Stimulated activated naive CD4-positive, alpha-beta T cell treated with Interleukin-2 at 50 U/mL for 16 hours (primary cell): ENCODE data around the gene FBXL17.
"Not testable (repeated sequence)": the region's sequence is repeated elsewhere in the genome, so short reads cannot be mapped to it uniquely, and the experiment has no call there.

Source experiments
- DNase-seq: peaks from one replicate; lab custom pipeline; 2025; lab: John Stamatoyannopoulos, UW

FBXL17 gene

GRCh38 chr5:108381954-108382783 is at the start of gene FBXL17:
Gene FBXL17, minus strand, starts transcription at chr5:108382098.
- DNase-seq = peak; percentile 92

GRCh38 chr5:108430931-108431608 is 49.2 kb upstream of the FBXL17 start:
- DNase-seq = no peak

- no peak for DNase-seq
These were observed 39.8 kb upstream of the FBXL17 start for GRCh38 chr5:108421713-108422112.

DNA sequence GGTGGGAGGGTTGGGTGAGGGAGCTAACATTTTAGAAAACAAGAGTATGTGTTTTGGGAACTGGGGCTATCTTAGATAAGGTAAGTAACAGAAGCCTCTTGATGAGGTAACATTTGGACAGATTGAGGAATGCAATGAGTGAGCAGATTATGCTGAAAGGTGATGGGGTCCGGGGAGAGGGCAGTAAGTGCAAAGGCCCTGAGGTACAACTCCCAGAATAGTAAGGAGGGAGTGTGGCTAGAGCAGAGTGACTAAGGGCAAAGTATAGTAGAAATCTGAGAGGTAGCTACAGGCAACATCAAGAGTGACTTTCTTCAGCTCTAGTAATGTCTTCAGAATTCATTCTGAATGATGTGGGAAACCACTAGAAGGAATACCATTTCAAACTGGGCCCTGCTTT is 38.9 kb upstream of the FBXL17 start:
- no peak for DNase-seq

DNA sequence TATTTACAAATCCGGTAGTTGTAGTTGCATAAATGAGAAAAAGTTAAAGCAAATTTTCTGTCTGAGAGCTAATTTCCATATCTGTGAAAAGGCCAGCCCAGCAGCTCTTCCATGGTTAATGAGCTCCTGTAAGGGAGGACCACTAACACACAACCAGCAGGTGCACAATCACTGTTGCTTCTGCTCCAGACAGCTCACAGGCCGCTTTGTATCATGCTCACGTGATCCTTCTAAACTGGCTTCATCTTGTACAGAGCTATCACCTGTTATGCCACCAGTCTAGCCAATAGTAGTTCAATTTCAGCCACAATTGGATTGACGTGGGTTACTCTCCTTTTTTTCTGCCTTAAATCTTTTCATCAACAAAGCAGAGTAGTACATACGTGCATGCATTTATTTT is 38.3 kb upstream of the FBXL17 start:
- no peak for DNase-seq

DNA sequence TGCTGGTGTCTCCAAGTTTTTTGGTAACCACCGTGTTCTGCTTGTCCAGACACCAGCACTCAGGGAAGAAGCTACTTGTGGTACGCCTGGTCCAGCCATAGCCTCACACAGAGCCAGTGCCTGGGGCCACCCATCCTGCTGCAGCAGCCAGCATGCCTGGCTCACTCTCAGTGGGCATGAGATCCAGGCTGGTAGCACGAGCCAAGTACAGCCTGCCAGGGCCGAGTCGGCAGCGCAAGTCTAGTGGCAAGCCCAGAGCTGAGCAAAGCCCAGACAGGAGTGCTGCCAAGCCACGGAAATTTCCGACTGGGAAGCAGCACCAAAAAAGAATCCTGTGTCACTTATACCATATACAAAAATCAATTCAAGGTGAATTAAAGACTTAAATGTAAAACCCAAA is 36.3 kb upstream of the FBXL17 start:
- no peak for DNase-seq

- no peak for DNase-seq
These were observed 35.3 kb upstream of the FBXL17 start for GRCh38 chr5:108417166-108417670.

DNA sequence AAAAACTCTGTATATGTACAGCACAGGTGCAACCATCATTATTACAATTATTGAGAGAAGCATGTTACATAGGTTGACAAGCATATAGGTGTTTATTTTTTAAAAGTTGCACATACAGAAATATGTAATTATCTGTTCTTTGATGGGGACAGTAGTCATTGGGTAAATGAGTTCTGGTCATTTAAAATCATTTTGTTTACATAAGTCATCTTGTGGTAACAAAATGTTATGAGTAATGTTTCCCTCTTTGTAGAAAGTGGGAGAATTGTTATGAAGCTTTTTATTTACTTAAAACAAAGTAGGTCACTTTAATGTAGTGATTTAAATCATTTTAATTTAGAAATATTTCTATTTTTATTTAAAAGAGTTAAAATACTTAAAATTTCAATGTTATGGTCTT is 33.8 kb upstream of the FBXL17 start:
- no peak for DNase-seq

DNA sequence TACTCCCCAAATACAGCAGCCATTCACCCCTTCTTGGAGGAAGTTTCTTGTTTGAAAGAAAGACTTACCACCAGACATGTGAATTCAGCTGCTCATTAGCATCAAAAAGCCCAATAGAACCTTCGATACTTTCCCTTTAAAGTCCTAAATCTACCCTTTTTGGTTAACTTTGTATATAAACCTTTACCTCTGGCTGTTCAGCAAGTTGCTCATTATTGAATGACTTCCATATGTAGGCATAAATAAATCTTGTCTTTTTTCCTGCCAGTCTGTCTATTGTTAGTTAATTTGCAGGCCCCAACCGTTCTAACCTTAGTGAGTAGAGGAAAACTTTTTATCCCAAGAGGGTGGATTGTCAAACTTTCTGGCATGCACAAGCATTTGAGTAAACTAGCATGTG is 27.9 kb upstream of the FBXL17 start:
- no peak for DNase-seq

- DNase-seq = not testable (repeated sequence)
These were observed 23.3 kb upstream of the FBXL17 start for GRCh38 chr5:108405201-108405600.

DNA sequence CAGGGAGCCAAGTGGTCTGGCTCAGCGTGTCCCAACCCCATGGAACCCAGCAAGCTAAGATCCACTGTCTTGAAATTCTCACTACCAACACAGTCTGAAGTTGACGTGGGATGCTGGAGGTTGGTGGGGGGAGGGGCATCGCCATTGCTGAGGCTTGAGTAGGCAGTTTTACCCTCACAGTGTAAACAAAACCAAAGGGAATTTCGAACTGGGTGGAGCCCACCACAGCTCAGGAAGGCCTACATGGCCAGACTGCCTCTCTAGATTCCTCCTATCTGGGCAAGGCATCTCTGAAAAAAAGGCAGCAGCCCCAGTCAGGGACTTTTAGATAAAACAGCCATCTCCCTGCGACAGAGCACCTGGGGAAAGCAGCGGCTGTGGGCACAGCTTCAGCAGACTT is 17.1 kb upstream of the FBXL17 start:
- no peak for DNase-seq

- DNase-seq = not testable (repeated sequence)
These were observed 14.9 kb upstream of the FBXL17 start for GRCh38 chr5:108396837-108397236.

DNA sequence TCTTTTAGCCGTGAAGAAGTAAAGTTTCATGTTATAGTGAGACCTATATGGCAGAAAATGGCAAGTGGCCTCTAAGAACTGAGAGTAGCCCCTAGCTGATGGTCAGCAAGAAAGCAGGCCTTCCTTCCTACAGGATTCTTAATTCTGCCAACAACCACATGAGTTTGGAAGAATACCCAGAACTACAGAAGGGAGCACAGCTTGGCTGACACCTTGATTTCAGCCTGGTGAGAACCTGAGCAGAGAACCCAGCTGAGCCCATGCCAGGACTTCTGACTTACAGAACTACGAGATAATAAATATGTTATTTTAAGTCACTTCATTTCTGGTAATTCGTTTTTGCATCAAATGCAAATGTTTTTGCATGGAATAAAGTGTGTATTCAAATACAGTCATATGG is 5.9 kb upstream of the FBXL17 start:
- DNase-seq = no peak

DNA sequence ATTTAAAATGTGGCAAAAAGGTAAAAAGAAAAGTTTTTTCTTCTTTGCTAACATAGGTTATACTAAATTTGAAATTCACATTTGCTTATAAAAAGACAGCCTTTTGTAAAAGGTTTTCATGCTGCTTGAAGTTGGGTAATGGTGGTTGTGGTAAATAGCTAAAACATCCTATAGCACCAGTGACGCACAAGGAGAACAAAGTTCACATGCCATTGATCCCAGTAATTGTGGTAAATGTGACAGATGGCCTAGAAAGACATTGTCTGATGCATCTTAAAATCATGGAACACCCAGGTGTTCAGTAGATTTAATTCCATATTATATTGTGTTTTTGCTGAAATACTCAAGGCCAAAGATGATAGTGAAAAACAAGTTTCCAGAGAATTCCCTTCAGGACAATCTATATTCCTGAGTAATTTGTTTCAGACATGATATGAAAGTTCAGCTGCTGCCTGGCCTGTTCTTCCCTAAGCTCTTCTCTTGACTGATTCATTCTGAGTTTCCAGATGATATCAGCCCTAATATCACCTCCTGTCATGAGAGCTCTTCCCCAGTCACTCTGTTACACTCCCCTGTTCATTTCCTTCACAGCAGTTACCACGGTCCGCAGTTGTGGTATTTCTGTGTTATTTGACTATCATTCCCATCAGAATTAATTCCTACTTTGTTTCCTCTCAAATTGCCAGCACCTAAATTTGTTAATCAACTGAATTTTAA is 4.6 kb upstream of the FBXL17 start:
- DNase-seq = no peak

DNA sequence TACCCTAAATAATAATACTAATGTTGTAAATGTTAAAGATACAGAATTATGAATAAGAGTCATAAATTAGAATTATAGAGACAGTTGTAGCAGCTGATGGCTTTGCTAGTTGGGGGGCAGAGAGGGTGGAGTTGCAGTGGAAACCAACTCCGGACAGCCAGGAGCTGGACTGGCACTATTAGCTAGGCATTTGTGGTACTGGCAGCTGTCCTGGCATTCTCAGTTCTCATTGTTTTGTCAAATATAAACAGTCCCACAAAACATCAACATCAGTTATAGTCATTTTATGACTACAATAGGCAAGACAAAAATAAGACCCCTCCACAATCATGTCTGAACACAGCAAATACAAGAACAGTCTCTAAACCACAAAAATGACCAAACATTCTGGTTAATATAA is 2.8 kb upstream of the FBXL17 start:
- no peak for DNase-seq

DNA sequence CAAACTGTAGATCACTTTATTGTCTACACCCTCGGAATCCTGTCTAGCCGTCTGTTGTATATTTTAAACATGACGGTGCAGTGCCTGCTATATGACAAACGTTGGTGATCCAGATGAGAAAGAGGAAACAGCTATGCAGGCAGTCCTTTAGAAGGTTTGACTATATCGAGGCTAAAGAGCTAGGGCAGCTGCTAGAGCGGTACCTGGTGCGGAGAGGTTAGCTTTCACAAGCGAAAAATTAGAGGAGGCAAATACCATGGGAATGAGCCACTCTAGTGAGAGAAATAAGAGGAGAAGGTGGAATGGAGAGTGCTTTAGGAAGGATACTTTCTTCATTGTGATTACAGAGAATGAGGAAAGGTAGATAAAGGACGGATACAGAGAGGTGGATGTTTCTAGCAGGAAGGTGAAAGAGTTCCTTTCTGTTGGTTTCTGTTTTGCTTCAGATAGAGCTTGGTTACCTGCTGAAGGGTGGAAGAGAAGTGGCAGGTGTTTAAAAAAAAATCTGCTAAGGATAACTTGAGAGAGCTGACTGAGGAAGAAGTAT is 959 bp upstream of the FBXL17 start:
- no peak for DNase-seq

DNA sequence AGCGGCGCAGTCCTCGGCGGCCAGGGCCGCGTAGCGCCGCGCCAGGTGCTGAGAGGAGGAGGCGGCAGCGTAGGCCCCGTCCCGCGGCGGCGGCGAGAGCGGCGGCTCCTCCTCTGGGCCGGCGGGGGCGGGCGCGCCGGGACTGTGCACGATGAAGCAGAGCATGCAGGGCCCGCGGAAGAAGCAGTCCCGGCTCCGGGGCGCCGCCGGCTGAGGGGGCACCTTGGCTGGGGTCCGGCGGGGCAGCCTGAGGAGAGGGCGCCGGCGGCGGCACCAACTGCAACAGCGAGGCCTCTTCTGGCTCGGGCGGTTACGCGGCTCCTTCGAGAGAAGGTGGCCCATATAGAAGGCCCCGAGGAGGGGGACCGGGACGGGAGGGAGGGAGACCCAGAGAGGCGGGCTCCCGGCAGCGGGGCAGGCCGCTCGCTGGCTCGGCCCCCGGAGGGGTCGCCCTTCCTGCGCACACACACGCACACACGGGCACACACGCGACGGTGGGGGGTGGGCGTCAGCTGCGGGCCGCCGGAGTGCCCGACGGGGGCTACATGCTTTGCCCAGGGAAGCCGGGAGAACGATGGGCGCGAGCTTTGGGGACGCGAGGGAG is 446 bp downstream of the FBXL17 start:
- DNase-seq = peak; percentile 75

- DNase-seq = peak; percentile 37
These were observed 1.2 kb downstream of the FBXL17 start for GRCh38 chr5:108380531-108381349.

DNA sequence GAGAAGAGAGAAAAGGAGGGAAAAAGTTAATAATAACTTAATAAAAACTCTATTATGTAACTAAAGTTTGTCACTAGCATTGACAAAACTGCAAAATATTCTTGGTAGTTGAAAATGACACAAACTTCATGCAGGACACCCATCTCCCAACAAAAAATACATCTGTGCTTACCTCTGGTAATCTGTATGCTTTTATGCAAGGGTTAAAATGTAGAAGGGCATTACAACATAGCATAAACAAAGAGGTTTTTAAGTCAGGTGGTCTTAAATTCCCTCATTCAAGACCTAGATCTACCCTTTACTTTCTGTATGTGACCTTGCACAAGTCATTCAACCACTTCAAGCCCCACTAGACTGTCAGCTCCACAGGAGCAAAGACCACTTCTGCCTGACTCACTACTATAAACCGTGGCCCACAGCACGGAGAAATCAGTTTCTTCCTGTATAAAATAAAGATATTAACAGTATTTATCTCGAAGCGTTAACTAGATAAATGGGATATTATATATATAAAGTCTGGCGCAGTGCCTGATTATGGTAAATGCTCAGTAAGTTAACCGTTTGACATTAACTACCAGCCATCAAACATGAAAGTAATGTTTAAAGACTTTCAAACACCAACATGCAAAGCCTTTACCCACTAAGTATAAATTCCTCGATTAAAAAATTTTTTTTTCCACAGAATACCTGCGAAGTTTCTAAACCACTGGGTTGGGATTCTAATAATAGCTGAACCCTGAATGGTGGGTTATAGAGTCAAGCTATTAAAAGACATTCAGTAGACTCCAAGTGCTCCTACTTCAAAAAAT is 2.0 kb downstream of the FBXL17 start:
- no peak for DNase-seq

DNA sequence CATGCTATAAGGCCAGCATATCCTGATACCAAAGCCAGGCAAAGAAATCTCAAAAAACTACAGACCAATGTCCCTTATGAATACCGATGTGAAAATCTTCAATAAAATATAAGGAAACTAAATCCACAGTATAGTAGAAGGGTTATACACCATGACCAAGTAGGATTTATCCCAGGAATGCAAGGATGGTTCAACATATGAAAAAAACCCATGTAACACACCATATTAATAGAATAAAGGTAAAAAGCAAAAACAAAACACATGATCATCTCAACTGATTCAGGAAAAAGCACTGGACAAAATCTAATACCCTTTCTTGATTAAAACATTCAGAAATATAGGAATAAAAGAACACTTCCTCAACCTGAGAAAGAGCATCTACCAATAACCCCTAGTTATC is 6.1 kb downstream of the FBXL17 start:
- no peak for DNase-seq
